HCT116 (cell line): ENCODE measurements around the gene RASGRF2. TPM values are rescaled to one million over a fixed set of nuclear protein-coding genes. Genes with fewer than 3 reads are reported as not detected.

Experiments used
- ATAC-seq: fragments of 200-7000 bp; cut with Tn5 transposase; 2 replicates; pipeline ENCODE4 v1.9.1; 2020; ENCODE audit warnings: mild to moderate bottlenecking, moderate library complexity
- BruUV-seq: library from RNA; stranded (reverse); fragments of 400-500 nt; replicated peaks from 2 replicates; lab custom pipeline; 2021; lab: Mats Ljungman, UMichigan
- CTCF ChIA-PET: fragments of 300-600 bp; sonication (Branson Sonifier 250); formaldehyde crosslinking; loops from one replicate; lab custom pipeline; 2021; ENCODE audit warnings: antibody characterized with exemption; lab: Charles Lee
- POLR2A ChIA-PET: fragments of 300-600, 350-600 bp; sonication (Branson Sonifier 250); formaldehyde crosslinking; loops from one replicate; lab custom pipeline; 2021; ENCODE audit warnings: antibody characterized with exemption; lab: Charles Lee
- RAD21 ChIA-PET, 2 experiments: fragments of 300-600 bp; sonication (Branson Sonifier 250); formaldehyde crosslinking; loops; one replicate each; lab custom pipeline; 2023; ENCODE audit warnings: low total read pairs in 2 of 2; ENCODE audit not compliant: uncharacterized antibody in 2 of 2, unreplicated experiment in 2 of 2, low non-redundant PET in 1 of 2; lab: Charles Lee
- DNase-seq: peaks from one replicate; pipeline ENCODE4 v3.0.0-alpha.2; 2010; ENCODE audit warnings: low read depth, low spot score
- H2AFZ ChIP-seq: fragments of 200-600 bp; shearing (Covaris generic), sonication (generic); 2 replicates; pipeline ENCODE4 v1.6.1; 2017; ENCODE audit warnings: low read depth, mixed run types, mixed read lengths, antibody characterized with exemption, low read length; ENCODE audit not compliant: poor library complexity, severe bottlenecking
- H3K27ac ChIP-seq: 2 replicates; pipeline ENCODE4 v1.5.1; 2012; ENCODE audit warnings: low read depth, low read length
- H3K27me3 ChIP-seq: fragments of 200-600 bp; sonication (generic); 2 replicates; pipeline ENCODE4 v1.6.1; 2016; ENCODE audit warnings: mixed run types, low read length, mixed read lengths; ENCODE audit not compliant: insufficient read depth
- H3K36me3 ChIP-seq, 2 experiments: fragments of 200-500 bp in 1 of 2; fragments of 200-600 bp in 1 of 2; sonication (Bioruptor generic) in 1 of 2; sonication (generic) in 1 of 2; 2 replicates each; pipeline versions ENCODE4 v1.5.1 to v1.6.1; 2014 to 2016; ENCODE audit warnings: low read length in 2 of 2, inconsistent platforms in 1 of 2, mixed read lengths in 1 of 2, mixed run types in 1 of 2; ENCODE audit not compliant: insufficient read depth in 2 of 2, control insufficient read depth in 1 of 2
- H3K4me1 ChIP-seq, 2 experiments: fragments of 200-600 bp in 1 of 2; sonication (generic) in 1 of 2; 2 replicates each; pipeline versions ENCODE4 v1.5.1 to v1.6.1; 2012 to 2017; ENCODE audit warnings: low read length in 2 of 2, inconsistent platforms in 1 of 2, mild to moderate bottlenecking in 1 of 2, mixed read lengths in 1 of 2, mixed run types in 1 of 2, moderate library complexity in 1 of 2; ENCODE audit not compliant: insufficient read depth in 2 of 2, control insufficient read depth in 1 of 2
- H3K4me2 ChIP-seq: fragments of 200-600 bp; sonication (generic); 2 replicates; pipeline ENCODE4 v1.6.1; 2017; ENCODE audit warnings: mixed run types, low read length, mixed read lengths
- H3K4me3 ChIP-seq, 2 experiments: fragments of 200-600 bp in 1 of 2; sonication (generic) in 1 of 2; replicated peaks in 1 of 2; 2 replicates each; pipeline ENCODE4 v1.5.1; 2011 to 2016; ENCODE audit warnings: low read length in 2 of 2, control low read depth in 1 of 2, low read depth in 1 of 2, mild to moderate bottlenecking in 1 of 2, mixed read lengths in 1 of 2, mixed run types in 1 of 2
- H3K79me2 ChIP-seq: fragments of 200-600 bp; sonication (generic); 2 replicates; pipeline ENCODE4 v1.6.1; 2017; ENCODE audit warnings: mild to moderate bottlenecking, mixed run types, low read length, moderate library complexity, mixed read lengths; ENCODE audit not compliant: insufficient read depth
- H3K9ac ChIP-seq: fragments of 200-600 bp; sonication (generic); 2 replicates; pipeline ENCODE4 v1.6.1; 2016; ENCODE audit warnings: low read length, mixed read lengths
- H3K9me2 ChIP-seq: fragments of 200-600 bp; sonication (generic), shearing (Covaris generic); 2 replicates; pipeline ENCODE4 v1.6.1; 2017; ENCODE audit warnings: mixed run types, mild to moderate bottlenecking, moderate library complexity; ENCODE audit not compliant: insufficient read depth
- H3K9me3 ChIP-seq, 2 experiments: fragments of 200-500 bp in 1 of 2; fragments of 200-600 bp in 1 of 2; sonication (Bioruptor generic) in 1 of 2; sonication (generic) in 1 of 2; 2 replicates each; pipeline ENCODE4 v1.6.1; 2014 to 2017; ENCODE audit warnings: low read length in 2 of 2, mixed read lengths in 2 of 2, inconsistent platforms in 1 of 2, low read depth in 1 of 2, mild to moderate bottlenecking in 1 of 2, mixed run types in 1 of 2, moderate library complexity in 1 of 2; ENCODE audit not compliant: control insufficient read depth in 1 of 2, insufficient read depth in 1 of 2
- H4K20me1 ChIP-seq: fragments of 200-600 bp; sonication (generic), shearing (Covaris generic); 2 replicates; pipeline ENCODE4 v1.6.1; 2017; ENCODE audit warnings: mixed run types, mild to moderate bottlenecking, moderate library complexity; ENCODE audit not compliant: insufficient read depth
- ATF3 ChIP-seq: IDR thresholded peaks from 2 replicates; pipeline ENCODE4 v1.6.1; 2012
- CTCF ChIP-seq, 3 experiments: fragments of 200-600 bp in 1 of 3; sonication (generic) in 1 of 3; IDR thresholded peaks in 2 of 3; conservative IDR thresholded peaks in 1 of 3; 2 replicates each; pipeline ENCODE4 v1.5.1; 2012 to 2017; ENCODE audit warnings: low read depth in 2 of 3, low read length in 2 of 3, antibody characterized with exemption in 1 of 3, borderline replicate concordance in 1 of 3, control low read depth in 1 of 3, mild to moderate bottlenecking in 1 of 3, mixed read lengths in 1 of 3, mixed run types in 1 of 3, moderate library complexity in 1 of 3; ENCODE audit not compliant: insufficient read depth in 1 of 3
- ELF1 ChIP-seq: IDR thresholded peaks from 2 replicates; pipeline ENCODE4 v1.6.1; 2012; ENCODE audit warnings: low read depth, borderline replicate concordance
- EZH2 ChIP-seq: fragments of 200-600 bp; sonication (generic); IDR thresholded peaks from 2 replicates; pipeline ENCODE4 v1.6.1; 2017; ENCODE audit warnings: antibody characterized with exemption, mixed run types
- EZH2phosphoT487 ChIP-seq: fragments of 200-600 bp; IDR thresholded peaks from 2 replicates; pipeline ENCODE4 v1.6.1; 2018; ENCODE audit warnings: antibody characterized with exemption, borderline replicate concordance
- FOSL1 ChIP-seq: IDR thresholded peaks from 2 replicates; pipeline ENCODE4 v1.6.1; 2012; ENCODE audit warnings: low read depth
- JUND ChIP-seq: IDR thresholded peaks from 2 replicates; pipeline ENCODE4 v1.6.1; 2012
- POLR2A ChIP-seq: IDR thresholded peaks from 2 replicates; pipeline ENCODE4 v1.7.0; 2011; ENCODE audit warnings: borderline replicate concordance; ENCODE audit not compliant: insufficient read depth, insufficient read length; ENCODE audit errors: extremely low read depth
- POLR2AphosphoS5 ChIP-seq: IDR thresholded peaks from 2 replicates; pipeline ENCODE4 v1.6.1; 2011; ENCODE audit warnings: mild to moderate bottlenecking, low read depth, low read length, moderate library complexity
- RAD21 ChIP-seq: IDR thresholded peaks from 2 replicates; pipeline ENCODE4 v1.6.1; 2012; ENCODE audit warnings: low read depth, mild to moderate bottlenecking
- SIN3A ChIP-seq: IDR thresholded peaks from 2 replicates; pipeline ENCODE4 v1.6.1; 2012; ENCODE audit warnings: low read depth
- SP1 ChIP-seq: IDR thresholded peaks from 2 replicates; pipeline ENCODE4 v1.6.1; 2012; ENCODE audit warnings: low read depth
- SRF ChIP-seq: IDR thresholded peaks from 2 replicates; pipeline ENCODE4 v1.6.1; 2012; ENCODE audit warnings: low read depth
- TCF7L2 ChIP-seq: IDR thresholded peaks from 2 replicates; pipeline ENCODE4 v1.7.0; 2011; ENCODE audit warnings: borderline replicate concordance, inconsistent platforms; ENCODE audit not compliant: insufficient read depth, insufficient read length; ENCODE audit errors: extremely low read depth
- YY1 ChIP-seq: IDR thresholded peaks from 2 replicates; pipeline ENCODE4 v1.6.1; 2011; ENCODE audit warnings: low read length, low read depth, moderate library complexity, mild to moderate bottlenecking; ENCODE audit not compliant: insufficient replicate concordance; ENCODE audit errors: extremely low read depth
- ZFX ChIP-seq: fragments of 450-650 bp; IDR thresholded peaks from 2 replicates; pipeline ENCODE4 v1.6.1; 2017
- ZNF274 ChIP-seq: fragments of 200-500 bp; sonication (Bioruptor generic); IDR thresholded peaks from 2 replicates; pipeline ENCODE4 v1.6.1; 2014; ENCODE audit warnings: mild to moderate bottlenecking, low read depth, low read length, inconsistent platforms
- intact Hi-C: fragments of 100-400 bp; cut with micrococcal nuclease; formaldehyde crosslinking; loops from 2 replicates; pipeline ENCODE4 v1.10.0; 2022
- total RNA-seq: library from RNA; stranded (reverse); gene quantifications from one replicate; pipeline ENCODE4 v1.2.1, GENCODE V29; 2021; ENCODE audit not compliant: unreplicated experiment
- TF ChIP-seq, protein P1 (sequence below): IDR thresholded peaks from 2 replicates; pipeline ENCODE4 v1.6.1; 2011; ENCODE audit warnings: mild to moderate bottlenecking, low read length, moderate library complexity; ENCODE audit not compliant: insufficient replicate concordance; ENCODE audit errors: extremely low read depth
- TF ChIP-seq, protein P2 (sequence below): IDR thresholded peaks from 2 replicates; pipeline ENCODE4 v1.6.1; 2012; ENCODE audit warnings: low read depth
- TF ChIP-seq, protein P3 (sequence below): IDR thresholded peaks from 2 replicates; pipeline ENCODE4 v1.6.1; 2012

RASGRF2 gene
- total RNA-seq, 1 experiment from 2014 or later = 0.05 TPM

GRCh38 chr5:81038495-81038894 is 78.3 kb downstream of the RASGRF2 start:
- Histone ChIP-seq H3K4me1 (no peaks in the 10 kb centered on the region), H3K9ac (no peak overlapping the region), H4K20me1 (no peaks in the 10 kb centered on the region), H3K27ac (no peak overlapping the region), H3K4me3 (no peak overlapping the region), H3K27me3 (no peaks in the 10 kb centered on the region), H3K9me3 (no peaks in the 10 kb centered on the region), H2AFZ (no peak overlapping the region), H3K36me3 (no peaks in the 10 kb centered on the region), H3K79me2 (no peaks in the 10 kb centered on the region), H3K4me2 (no peak overlapping the region), H3K9me2 (no peaks in the 10 kb centered on the region)
- ATAC-seq (no peak), DNase-seq (no peak)
- ChIA-PET RAD21 (no interaction called here), CTCF (no interaction called here), POLR2A (no interaction called here)
- BruUV-seq = no TSS peak
- TF ChIP-seq RAD21 (no peak), EZH2 (no peak), EZH2phosphoT487 (no peak), FOSL1 (no peak), ATF3 (no peak), SRF (no peak), ZFX (no peak), ZNF274 (no peak), SP1 (no peak), TCF7L2 (no peak), POLR2A (no peak), JUND (no peak), YY1 (no peak), CTCF (IDR thresholded peaks at IDR 0.05 in 2 of 3, conservative IDR thresholded peaks at IDR 0.05 in 1 of 3; ENCODE audit: borderline replicate concordance in 1 of 3, insufficient read depth in 1 of 3, low read depth in 2 of 3, low read length in 2 of 3) (no peak), SIN3A (no peak), ELF1 (no peak), POLR2AphosphoS5 (no peak)
- TF ChIP-seq, protein P1, sequence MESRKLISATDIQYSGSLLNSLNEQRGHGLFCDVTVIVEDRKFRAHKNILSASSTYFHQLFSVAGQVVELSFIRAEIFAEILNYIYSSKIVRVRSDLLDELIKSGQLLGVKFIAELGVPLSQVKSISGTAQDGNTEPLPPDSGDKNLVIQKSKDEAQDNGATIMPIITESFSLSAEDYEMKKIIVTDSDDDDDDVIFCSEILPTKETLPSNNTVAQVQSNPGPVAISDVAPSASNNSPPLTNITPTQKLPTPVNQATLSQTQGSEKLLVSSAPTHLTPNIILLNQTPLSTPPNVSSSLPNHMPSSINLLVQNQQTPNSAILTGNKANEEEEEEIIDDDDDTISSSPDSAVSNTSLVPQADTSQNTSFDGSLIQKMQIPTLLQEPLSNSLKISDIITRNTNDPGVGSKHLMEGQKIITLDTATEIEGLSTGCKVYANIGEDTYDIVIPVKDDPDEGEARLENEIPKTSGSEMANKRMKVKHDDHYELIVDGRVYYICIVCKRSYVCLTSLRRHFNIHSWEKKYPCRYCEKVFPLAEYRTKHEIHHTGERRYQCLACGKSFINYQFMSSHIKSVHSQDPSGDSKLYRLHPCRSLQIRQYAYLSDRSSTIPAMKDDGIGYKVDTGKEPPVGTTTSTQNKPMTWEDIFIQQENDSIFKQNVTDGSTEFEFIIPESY = no peak
- TF ChIP-seq, protein P2, sequence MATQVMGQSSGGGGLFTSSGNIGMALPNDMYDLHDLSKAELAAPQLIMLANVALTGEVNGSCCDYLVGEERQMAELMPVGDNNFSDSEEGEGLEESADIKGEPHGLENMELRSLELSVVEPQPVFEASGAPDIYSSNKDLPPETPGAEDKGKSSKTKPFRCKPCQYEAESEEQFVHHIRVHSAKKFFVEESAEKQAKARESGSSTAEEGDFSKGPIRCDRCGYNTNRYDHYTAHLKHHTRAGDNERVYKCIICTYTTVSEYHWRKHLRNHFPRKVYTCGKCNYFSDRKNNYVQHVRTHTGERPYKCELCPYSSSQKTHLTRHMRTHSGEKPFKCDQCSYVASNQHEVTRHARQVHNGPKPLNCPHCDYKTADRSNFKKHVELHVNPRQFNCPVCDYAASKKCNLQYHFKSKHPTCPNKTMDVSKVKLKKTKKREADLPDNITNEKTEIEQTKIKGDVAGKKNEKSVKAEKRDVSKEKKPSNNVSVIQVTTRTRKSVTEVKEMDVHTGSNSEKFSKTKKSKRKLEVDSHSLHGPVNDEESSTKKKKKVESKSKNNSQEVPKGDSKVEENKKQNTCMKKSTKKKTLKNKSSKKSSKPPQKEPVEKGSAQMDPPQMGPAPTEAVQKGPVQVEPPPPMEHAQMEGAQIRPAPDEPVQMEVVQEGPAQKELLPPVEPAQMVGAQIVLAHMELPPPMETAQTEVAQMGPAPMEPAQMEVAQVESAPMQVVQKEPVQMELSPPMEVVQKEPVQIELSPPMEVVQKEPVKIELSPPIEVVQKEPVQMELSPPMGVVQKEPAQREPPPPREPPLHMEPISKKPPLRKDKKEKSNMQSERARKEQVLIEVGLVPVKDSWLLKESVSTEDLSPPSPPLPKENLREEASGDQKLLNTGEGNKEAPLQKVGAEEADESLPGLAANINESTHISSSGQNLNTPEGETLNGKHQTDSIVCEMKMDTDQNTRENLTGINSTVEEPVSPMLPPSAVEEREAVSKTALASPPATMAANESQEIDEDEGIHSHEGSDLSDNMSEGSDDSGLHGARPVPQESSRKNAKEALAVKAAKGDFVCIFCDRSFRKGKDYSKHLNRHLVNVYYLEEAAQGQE = no peak
- TF ChIP-seq, protein P3, sequence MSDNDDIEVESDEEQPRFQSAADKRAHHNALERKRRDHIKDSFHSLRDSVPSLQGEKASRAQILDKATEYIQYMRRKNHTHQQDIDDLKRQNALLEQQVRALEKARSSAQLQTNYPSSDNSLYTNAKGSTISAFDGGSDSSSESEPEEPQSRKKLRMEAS = no peak
- intact Hi-C loops = no loop called here
